CD4-positive, alpha-beta T cell (primary cell): ENCODE results near the gene NAV2. TPM values are rescaled to one million over a fixed set of nuclear protein-coding genes. Genes with fewer than 3 reads are reported as not detected.

Experiments
- ATAC-seq: fragments of 200-7000 bp; cut with Tn5 transposase; one replicate; pipeline ENCODE4 v1.10.0; 2022; ENCODE audit warnings: mild to moderate bottlenecking; ENCODE audit not compliant: poor library complexity
- CTCF ChIA-PET: fragments of 350-600 bp; sonication (Branson Sonifier 250); formaldehyde crosslinking; loops from one replicate; lab custom pipeline; 2021; ENCODE audit warnings: antibody characterized with exemption, inconsistent platforms; lab: Charles Lee
- POLR2A ChIA-PET: fragments of 350-600 bp; sonication (Branson Sonifier 250); formaldehyde crosslinking; loops from one replicate; lab custom pipeline; 2021; ENCODE audit warnings: antibody characterized with exemption, inconsistent platforms; lab: Charles Lee
- DNase-seq, 14 experiments: peaks; one replicate each; pipeline ENCODE4 v3.0.0-alpha.2; 2013 to 2020; ENCODE audit warnings: mixed read lengths in 2 of 14
- H3K27ac ChIP-seq, 2 donors: one replicate each; pipeline versions ENCODE4 v1.5.1 to v1.7.0; 2013; ENCODE audit warnings: low read length in 2 of 2, low read depth in 1 of 2, mild to moderate bottlenecking in 1 of 2
- H3K27me3 ChIP-seq, 2 experiments: 1 replicate in 1 of 2; 2 replicates in 1 of 2; pipeline versions ENCODE4 v1.6.1 to v1.7.0; 2013; ENCODE audit warnings: low read length in 2 of 2, control low read depth in 1 of 2, mild to moderate bottlenecking in 1 of 2, moderate library complexity in 1 of 2; ENCODE audit not compliant: insufficient read depth in 2 of 2, control insufficient read depth in 1 of 2
- H3K36me3 ChIP-seq: one replicate; pipeline ENCODE4 v1.6.1; 2013; ENCODE audit warnings: low read length, control low read depth; ENCODE audit not compliant: insufficient read depth
- H3K4me1 ChIP-seq: one replicate; pipeline ENCODE4 v1.6.1; 2013; ENCODE audit warnings: low read length, control low read depth; ENCODE audit not compliant: insufficient read depth
- H3K4me3 ChIP-seq: one replicate; pipeline ENCODE4 v1.5.1; 2013; ENCODE audit warnings: mild to moderate bottlenecking, low read length, moderate library complexity
- H3K9me3 ChIP-seq, 2 experiments: 1 replicate in 1 of 2; 2 replicates in 1 of 2; pipeline versions ENCODE4 v1.6.1 to v1.7.0; 2013; ENCODE audit warnings: low read length in 2 of 2, mild to moderate bottlenecking in 2 of 2, control low read depth in 1 of 2, moderate library complexity in 1 of 2; ENCODE audit not compliant: control insufficient read depth in 1 of 2, insufficient read depth in 1 of 2
- H3K27ac Mint-ChIP-seq: one replicate; pipeline ENCODE4 v1.8.0; 2020; ENCODE audit warnings: mixed read lengths
- H3K27me3 Mint-ChIP-seq: one replicate; pipeline ENCODE4 v1.8.0; 2021; ENCODE audit warnings: mixed read lengths
- H3K36me3 Mint-ChIP-seq: one replicate; pipeline ENCODE4 v1.8.0; 2021; ENCODE audit warnings: low read depth, mixed read lengths
- H3K4me1 Mint-ChIP-seq: one replicate; pipeline ENCODE4 v1.8.0; 2021; ENCODE audit warnings: low read depth, mixed read lengths
- H3K4me3 Mint-ChIP-seq: one replicate; pipeline ENCODE4 v1.8.0; 2020; ENCODE audit warnings: mild to moderate bottlenecking, mixed read lengths
- H3K9me3 Mint-ChIP-seq: one replicate; pipeline ENCODE4 v1.8.0; 2020; ENCODE audit warnings: mixed read lengths
- CTCF ChIP-seq: fragments of 200-600 bp; IDR thresholded peaks from one replicate; pipeline ENCODE4 v1.8.0; 2022; ENCODE audit warnings: antibody characterized with exemption, mild to moderate bottlenecking
- intact Hi-C, 2 experiments: fragments of 100-400 bp; cut with DNase I in 1 of 2; cut with micrococcal nuclease in 1 of 2; formaldehyde crosslinking; loops; one replicate each; pipeline versions ENCODE4 v1.15.1 to v1.9.0; 2023 to 2025; cut with DNase I, micrococcal nuclease
- total RNA-seq, 174 experiments: library from RNA in 2 of 174; stranded (reverse) in 2 of 174; gene quantifications; one replicate each; pipeline ENCODE4 v1.2.3 and lab custom pipeline; 2021 to 2026

The NAV2 gene
- total RNA-seq, 2 experiments from 2014 or later, result 0.55 to 0.64 TPM

GRCh38 chr11:20155683-20156279 is 443.1 kb downstream of the NAV2 start:
- peaks cover 46 to 48% of the 10 kb centered on the region in 2 experiments for H3K27me3 ChIP-seq
- intact Hi-C loops, result no loop called here
- peaks cover 37% of the 10 kb centered on the region for H3K4me1 Mint-ChIP-seq
- DNase-seq (no peak), ATAC-seq (no peak)
- POLR2A ChIA-PET, result no interaction called here
- H3K4me3 Mint-ChIP-seq, result peak overlapping the region; percentile 82
- no peak overlapping the region for H3K27ac ChIP-seq
- peaks cover 9 to 38% of the 10 kb centered on the region in 2 experiments for H3K9me3 ChIP-seq
- H3K36me3 Mint-ChIP-seq, result no peaks in the 10 kb centered on the region
- peak overlapping the region; percentile 60 for H3K27ac Mint-ChIP-seq
- peaks cover 34% of the 10 kb centered on the region for H3K4me1 ChIP-seq
- H3K4me3 ChIP-seq, result peak overlapping the region; percentile 59
- no peaks in the 10 kb centered on the region for H3K9me3 Mint-ChIP-seq
- no peaks in the 10 kb centered on the region for H3K36me3 ChIP-seq
- CTCF ChIA-PET, result interaction anchor here (1.0 to 1.6 kb wide), 2 partner anchors 23 to 200 kb away, joined by 3 to 7 read pairs; no protein-coding TSS in a partner anchor
- H3K27me3 Mint-ChIP-seq, result peaks cover 52% of the 10 kb centered on the region
- TF ChIP-seq CTCF, result no peak

GRCh38 chr11:20156280-20156875 is 443.7 kb downstream of the NAV2 start:
- intact Hi-C loops, result no loop called here
- peak overlapping the region; percentile 60 for H3K27ac Mint-ChIP-seq

More at GRCh38 chr11:20156280-20156875, 443.7 kb downstream of the NAV2 start:
- peaks cover 43% of the 10 kb centered on the region for H3K4me1 Mint-ChIP-seq
- H3K4me3 ChIP-seq, result peak overlapping the region; percentile 59
- peaks cover 14 to 42% of the 10 kb centered on the region in 2 experiments for H3K9me3 ChIP-seq
- peaks cover 39% of the 10 kb centered on the region for H3K4me1 ChIP-seq
- no peaks in the 10 kb centered on the region for H3K9me3 Mint-ChIP-seq
- no peak overlapping the region for H3K27ac ChIP-seq
- DNase-seq (peak; percentile 23 to 84 (median 56)), ATAC-seq (peak; percentile 83)
- CTCF ChIA-PET, result no interaction called here
- H3K36me3 Mint-ChIP-seq, result no peaks in the 10 kb centered on the region
- H3K27me3 Mint-ChIP-seq, result peaks cover 57% of the 10 kb centered on the region
- POLR2A ChIA-PET, result interaction anchor here (1.0 to 2.2 kb wide), 3 partner anchors 24 to 207 kb away, joined by 3 to 6 read pairs (median 4); partner anchors contain the start of gene HTATIP2
- H3K27me3 ChIP-seq, result peaks cover 52 to 54% of the 10 kb centered on the region in 2 experiments
- H3K36me3 ChIP-seq, result no peaks in the 10 kb centered on the region
- TF ChIP-seq CTCF, result no peak
- H3K4me3 Mint-ChIP-seq, result peak overlapping the region; percentile 82
